ENCODE data around the gene GHR.
"Not testable (repeated sequence)": the region's sequence is repeated elsewhere in the genome, so short reads cannot be mapped to it uniquely, and the experiment has no call there.

Gene GHR

DNA sequence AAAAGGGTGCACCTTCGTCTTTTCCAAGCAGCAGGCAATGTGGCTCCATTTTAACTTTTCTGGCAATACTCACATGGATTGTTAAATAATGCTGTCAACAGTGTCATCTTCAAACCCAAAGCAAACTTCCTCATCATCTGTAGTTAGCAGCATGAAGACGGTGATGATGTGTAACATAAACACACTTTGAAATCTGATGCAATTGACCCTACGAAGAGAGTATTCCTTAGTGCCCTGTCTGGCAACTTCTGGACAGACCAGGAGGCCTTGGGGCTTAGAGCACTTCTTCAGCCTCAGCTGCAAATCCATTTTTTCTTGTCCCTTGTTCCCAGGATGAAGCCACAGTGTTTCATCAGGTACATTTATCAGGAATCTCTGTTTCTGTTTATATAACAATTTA, 149.1 kb downstream of the GHR start:
- no peak for DNase-seq

DNA sequence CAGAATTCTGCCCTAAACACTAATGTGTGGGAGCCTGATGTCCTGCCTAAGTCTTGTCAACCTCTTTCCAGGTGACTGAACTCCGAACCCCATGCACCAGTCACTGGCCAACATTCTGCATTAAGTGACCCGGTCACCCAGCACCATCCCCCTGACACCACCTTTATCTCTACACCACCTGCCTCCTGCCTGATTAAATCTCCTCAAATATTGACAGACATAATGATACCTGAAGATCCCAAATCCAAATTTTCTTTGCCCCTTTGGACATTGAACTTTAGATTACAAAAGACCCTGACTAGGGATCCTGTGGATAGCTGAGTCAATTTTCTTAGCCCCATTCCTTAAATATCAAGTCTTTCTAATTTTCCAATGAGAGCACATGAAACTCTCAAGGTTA, 150.1 kb downstream of the GHR start:
- DNase-seq = no peak

DNA sequence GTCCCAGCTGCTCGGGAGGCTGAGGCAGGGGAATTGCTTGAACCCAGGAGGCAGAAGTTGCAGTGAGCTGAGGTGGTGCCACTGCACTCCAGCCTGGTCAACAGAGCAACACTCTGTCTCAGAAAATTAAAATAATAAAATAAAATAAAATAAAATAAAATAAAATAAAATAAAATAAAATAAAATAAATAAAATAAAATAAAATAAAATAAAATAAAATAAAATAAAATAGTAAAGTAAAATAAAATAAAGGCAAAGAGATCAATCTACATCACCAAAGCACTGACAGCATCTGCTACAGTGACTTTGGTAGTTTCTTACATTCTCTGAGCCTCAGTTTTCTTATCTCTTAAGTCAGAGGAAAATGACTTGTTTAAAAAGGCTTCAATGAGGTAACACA, 152.7 kb downstream of the GHR start:
- DNase-seq = not testable (repeated sequence)

DNA sequence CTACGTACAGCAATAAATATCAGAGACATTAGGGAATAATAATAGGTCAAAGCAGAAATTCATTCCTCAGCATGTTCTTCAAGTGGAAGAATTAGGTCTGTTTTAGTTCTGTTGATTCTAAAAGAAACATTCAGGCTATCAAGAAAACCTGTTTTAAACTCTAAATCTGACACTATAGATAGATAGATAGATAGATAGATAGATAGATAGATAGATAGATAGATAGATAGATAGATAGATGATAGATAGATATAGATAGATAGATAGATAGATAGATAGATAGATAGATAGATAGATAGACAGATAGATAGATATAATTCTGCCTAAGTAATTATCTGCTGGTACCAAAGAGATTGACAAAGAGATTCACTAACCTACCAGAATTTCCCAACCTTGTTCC, 155.7 kb downstream of the GHR start:
- DNase-seq = not testable (repeated sequence)

DNA sequence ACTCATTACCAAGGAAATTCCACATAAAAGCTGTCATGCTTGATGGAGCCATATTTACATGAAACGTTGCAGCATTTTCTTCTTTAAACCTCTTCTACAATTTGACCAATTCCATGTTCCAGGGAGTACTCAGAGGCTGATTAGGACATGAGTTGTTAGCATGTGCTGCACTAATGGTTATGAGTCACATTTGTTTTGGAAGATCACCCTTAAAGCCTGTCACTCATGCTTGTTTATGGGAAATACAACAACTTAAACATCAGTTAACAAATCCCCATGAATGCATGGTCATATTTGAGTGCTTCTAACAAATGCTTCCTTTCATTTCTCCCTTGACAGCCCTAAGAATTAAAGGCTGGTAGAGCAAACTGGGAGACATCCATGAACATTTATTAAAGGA, 156.1 kb downstream of the GHR start:
- no peak for DNase-seq

DNA sequence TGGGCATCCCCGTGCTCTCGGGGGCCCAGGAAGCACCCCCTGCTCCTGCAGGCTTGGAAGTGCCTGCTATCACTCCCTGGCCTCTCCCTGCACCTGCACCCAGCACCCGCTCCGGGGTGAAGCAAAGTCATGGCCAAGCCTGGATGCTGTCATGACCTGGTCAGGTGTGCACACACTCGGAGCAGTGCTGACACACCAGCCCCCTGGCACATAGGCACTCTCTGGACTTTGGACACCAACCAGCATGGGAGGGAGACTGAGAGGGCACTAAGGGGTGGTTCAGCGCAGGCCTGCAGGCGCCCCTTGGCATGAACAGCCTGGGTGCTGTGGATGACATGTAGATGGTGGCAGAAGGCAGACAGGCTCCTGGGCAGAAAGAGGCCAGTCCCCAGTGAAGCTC, 158.6 kb downstream of the GHR start:
- DNase-seq = no peak

DNA sequence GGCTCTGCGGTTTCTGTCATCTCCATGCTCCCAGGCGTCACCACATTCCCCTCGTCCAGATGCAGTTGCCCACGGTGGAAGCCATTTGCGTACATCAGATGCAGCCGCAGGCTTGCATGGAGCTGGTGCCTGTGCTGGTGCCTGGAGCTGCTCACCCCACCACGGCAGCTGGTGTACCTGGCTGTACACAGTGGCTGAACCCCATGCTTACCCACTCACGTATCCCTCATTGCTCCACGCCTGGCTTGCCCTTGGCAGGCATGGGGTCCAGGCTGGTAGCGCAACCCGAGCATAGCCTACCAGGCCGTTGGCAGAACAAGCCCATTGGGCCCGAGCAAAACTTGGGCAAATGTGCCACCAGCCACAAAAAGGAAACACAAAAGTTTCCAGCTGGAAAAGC, 159.5 kb downstream of the GHR start:
- DNase-seq = no peak

DNA sequence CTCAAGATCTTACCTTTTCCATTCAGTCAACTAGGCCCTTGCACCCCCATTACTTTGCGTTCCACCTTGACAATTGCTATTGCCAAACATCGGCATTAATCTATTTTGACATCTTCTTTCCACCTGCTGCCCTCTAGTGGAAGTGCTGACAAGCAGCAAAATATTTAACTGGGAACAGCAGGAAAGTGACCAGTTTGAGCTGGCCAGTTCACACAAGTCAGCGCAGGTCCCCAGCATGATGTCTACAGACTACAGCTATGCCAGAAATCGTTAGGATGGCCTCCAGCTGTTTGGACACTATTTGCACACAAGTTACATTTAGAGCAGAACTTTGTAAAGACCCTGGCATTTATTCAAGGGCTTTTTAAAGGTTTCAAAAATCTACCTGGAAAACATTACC, 160.1 kb downstream of the GHR start:
- peak; percentile 7 to 34 for DNase-seq

DNA sequence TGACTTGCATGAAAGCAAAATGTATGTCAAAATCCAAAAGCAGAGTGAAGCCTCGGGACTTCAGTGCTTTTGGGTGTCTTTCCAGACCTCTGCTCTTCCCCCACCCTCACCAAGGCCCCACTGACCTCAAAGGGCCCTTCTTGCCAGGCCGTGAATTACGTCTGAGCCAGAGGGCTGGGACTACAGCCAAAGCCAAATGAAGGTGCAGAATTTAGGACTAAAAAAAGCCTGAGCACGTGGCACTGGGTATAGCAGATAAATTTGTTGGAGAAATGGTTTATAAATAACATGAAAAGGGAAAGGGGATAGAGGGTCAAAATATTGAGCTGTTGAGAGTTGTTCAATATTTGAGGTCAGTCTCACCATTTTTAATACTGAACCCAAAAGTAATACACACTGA, 163.4 kb downstream of the GHR start:
- no peak for DNase-seq

DNA sequence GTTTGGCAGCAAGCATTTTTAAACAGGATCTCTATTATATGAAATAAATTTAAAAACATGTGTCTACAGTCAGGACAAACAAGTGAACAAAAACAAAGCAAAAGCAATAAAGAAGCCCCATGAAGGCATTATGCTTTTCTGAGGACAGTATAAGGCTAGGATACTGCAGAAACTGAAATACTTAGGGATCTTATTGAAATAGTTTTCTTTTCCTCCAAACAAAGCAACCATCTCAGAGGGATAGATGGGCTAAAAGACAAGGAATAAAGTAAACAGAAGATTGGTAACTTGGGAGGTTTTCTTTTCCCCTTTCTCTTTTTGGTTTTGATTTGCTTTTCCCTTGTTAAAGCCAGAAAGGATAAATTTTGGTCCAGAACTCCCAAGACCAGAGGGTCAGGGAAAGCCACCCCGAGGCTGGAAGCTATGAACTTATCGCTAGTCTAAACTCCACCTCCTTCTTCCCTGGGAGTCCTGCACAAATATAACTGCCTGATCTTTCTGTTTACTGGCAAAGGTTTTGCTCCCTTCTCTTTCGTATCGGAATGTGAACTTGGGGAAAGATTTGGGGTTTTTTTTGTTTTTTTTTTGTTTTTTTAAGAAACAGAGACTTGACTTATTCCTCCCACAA, 164.0 kb downstream of the GHR start:
- DNase-seq = no peak

DNA sequence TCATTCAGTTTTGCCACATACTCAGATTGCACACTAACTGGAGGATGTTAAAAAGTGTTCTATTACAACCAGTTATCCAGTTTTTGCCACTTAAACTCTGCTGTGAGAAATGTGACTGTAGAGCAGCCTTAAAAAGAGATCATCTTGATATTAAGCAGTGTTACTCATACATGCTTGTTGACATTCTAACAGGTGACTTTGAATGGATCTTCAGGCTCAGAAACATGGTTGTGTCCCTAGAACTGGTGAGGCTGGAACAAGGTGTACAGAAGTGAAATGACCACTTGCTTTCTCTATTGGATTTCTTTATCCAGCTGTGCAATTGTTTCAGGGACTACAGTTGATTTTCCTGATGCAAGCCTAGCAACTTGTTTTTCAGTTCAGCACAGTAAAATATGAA, 167.3 kb downstream of the GHR start:
- DNase-seq = no peak

DNA sequence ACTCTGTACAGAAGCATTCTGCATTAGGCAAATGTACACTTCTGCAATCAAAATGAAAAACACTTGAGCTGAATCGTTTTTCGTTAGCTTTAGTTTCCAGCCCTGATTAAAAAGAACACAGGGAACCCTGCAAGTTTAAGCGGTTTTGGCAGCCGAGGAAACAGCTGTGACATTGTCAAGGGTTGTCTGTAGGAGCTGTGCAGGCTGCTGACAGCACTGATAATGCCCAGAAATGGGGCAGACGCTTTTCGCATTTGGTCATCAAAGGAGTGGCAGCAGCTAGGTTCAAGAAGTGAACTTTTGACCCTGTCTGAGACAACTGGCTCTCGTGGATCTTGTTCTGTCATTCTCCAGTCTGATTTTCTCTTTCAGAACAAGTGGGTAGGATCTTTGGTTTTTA, 167.8 kb downstream of the GHR start:
- no peak for DNase-seq

DNA sequence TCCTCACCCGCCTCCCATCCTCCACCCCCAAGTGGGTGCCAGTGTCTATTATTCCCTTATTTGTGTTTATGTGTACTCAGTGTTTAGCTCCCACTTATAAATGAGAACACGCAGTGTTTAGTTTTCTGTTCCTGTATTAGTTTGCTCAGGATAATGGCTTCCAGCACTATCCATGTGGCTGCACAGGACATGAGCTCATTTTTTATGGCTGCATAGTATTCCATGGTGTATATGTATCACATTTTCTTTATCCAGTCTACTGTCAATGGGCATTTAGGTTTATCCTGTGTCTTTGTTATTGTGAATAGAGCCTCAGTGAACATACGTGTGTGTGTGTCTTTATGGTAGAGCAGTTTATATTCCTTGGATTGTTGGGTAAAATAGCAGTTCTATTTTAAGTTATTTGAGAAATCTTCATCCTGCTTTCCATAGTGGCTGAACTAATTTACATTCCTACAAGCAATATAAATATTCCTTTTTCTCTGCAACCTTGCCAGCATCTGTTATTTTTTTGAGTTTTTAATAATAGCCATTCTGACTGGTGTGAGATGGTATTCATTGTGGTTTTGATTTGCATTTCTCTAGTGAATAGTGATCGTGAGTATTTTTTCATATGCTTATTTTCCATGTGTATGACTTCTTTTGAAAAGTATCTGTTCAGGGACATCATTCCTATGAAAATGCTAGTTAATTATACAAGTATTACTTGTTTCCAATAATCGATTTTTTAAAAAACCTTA, 169.3 kb downstream of the GHR start:
- no peak for DNase-seq

DNA sequence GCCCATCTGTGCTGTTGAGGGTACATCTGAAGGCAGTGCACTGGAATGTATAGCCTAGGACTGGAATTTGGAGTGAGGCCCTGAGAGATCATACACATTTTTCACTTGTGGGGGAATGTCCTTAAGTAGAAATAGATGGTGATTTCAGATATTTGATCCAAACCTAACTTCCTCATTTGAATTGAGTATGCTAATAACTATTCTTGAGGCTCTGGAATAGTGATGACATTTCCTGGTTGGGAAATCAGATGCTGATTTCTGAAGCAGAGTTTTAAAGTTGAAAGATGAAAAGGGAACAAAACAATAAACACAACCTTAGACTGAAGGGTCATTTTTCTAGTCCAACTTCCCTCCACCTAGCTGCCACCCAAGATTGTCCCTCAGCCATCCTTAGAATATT, 170.4 kb downstream of the GHR start:
- DNase-seq = no peak

DNA sequence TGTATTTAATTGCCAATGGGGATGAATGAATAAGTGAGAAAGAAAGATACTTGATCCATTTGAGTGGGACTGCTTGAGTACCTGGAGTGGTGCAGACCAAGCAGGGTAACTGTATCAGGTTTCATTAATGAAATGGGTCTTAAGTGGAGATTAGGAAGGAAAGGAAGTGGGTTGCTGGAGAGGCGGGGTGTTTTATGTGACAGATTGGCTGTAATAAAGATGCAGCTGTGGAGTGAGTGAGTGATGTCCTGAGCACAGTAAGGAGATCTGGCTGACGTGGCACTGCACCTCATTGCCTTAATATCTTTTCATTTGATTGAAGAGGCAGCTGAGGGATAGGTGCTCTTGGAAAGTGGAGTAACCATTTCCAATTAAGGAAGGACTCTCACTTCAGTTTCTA, 172.4 kb downstream of the GHR start:
- DNase-seq = no peak

DNA sequence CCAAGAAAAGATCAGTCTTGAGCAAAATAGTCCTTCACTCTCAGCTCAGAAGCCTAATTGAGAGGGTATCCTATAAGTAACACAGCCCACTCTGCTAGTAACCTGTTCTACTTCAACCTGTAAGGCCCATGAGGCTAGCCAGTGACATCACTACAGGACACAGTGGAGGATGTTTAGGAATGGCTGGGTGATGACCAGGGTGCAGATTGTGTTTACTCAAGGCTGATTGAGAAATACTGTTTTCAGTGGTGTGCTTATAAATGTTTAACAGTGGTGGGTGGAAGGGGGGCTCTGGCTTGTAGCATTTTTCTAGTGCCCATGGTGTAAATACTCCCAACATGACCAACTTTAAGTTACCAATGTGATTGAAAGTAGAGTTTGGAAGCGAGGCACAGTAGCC, 173.6 kb downstream of the GHR start:
- DNase-seq = no peak

DNA sequence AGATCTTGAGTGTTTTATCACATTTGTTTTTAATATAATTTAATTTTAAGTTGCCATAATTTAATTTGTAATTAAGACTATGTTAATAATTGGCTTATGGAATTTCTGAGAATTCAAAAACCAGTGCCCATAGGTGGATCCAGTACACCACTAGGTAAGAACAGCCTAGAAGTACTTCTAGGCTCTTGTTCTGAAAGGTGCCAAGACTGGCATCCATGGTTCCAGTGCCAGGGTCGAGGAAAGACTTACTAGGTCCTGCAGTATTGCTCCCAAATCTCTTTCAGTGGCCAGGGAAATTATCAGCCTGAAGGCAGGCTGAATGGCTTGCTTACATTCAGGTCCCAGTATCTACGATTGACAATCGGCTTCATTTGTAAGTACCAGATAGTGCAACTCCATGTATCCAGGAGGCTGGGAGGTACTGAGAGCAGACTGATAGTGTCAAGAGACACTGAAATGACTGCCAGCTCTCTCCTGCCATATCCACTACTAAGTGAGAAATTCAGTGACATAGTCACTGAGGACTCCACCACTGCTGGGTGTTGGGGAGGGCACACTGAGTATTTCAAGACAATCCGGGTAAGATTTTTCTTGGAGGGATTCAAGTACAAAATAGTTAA, 174.2 kb downstream of the GHR start:
- no peak for DNase-seq

DNA sequence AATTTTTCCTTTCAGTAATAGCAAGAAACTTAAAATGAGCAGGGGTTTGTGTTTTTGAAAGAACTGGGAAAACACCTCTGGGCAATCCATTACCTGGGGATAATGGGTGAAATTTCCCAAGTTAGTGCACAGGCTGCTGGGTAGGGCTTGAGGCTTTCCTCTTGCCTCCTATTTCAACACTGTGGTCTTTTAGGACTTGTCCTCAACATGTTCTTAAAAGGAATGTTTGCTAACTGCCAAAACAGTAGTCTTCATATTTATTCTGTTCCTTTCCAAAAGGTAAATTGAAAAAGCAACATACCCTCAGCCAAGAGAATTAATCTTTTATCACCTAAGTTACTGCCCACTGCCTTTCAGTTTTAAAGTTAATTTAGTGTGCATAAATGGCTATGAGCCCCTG, 175.1 kb downstream of the GHR start:
- no peak for DNase-seq

DNA sequence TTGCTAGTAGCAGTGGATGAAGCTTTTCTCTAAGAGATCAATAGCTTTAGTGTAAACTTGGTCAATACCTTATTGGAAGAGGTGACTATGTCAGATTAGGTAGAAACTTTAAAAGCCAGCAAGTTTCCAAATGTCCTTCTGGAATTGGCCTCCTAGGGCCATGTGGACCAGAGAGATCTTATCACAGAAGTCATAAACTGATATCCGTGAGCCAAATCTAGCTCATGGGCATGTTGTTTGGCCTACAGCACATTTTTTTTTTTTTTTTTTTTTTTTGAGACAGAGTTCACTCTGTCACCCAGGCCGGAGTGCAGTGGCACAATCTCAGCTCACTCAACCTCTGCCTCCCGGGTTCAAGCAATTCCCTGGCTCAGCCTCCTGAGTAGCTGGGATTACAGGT, 175.9 kb downstream of the GHR start:
- DNase-seq = no peak

DNA sequence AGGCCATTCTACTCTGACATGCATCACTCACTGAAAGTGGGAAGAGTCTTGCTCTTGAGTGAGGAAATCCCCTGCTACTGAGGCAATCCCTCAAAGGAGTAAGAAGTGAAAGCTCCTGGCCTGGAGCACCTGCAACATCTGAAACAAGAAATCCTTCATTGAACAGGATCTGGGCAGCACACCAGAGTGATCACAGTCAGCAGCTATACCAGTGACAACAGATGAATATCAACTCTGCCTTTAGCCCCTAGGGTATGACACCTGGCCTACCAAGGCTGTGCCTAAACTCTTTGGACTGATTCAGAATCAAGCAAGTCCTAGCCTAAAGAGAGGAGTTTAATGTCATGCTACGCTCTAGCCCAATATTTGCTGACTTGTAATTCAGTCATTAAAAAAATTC, 177.2 kb downstream of the GHR start:
- no peak for DNase-seq

DNA sequence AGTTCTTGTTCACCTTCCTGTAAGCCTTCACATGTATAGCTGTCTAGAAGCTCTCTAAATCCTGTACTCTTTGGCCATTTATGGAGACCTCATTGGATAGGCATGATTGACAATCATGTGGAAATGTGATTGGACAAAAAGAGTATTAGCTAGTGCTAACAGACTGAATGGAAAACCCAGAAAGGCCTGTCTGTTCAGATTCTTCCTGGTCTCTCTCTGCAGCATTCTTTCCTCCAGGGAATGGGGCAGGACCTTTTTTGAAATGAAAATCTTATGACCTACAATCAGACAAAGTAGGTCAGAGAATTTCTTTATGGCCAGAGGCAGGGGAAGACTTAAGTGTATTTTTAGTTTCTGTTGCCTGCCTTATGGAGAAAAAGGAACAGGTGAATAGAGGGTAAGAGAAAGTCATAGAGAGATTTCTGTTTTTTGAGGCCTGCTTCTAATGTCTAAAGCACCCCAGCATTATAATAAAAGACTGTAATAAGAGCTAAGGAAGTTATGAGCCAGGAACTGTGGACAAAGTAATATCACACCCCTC, 181.0 kb downstream of the GHR start:
- DNase-seq = no peak

DNA sequence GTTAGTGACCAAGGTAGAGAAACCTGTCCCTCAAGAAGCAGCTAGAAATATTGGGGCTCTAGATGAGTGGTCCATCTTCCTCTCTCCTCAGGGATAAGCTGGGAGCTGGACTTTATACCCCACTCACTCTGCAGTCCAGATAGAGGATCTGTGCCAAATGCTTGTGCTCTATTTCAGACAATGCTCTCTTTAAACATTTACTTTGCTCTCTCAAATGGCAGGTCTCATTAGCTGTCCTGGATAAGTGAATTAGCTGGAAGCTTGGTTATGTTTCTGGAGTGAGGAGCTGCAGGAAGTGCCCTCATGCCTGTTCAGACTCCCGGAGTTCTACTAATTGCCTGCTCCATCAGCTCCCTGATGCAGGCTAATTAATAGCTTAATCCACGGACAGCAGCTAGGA, 182.3 kb downstream of the GHR start:
- no peak for DNase-seq

DNA sequence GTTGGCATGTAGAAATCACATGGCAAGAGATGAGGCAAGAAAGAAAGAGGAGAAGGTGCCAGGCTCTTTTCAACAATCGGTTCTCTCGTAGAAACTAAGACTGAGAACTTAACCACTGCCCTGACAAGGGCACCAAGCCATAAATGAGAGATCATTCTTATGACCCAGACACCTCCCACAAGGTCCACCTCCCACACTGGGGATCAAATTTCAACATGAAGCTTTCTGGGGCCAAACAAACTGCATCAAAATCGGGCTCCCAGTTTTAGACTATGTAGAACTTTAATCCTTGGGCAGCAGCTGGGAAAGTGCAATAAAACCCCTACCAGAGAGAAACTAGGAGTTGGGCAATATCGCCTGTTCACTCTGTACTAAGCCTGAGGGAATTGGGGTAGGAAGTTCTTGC, 183.2 kb downstream of the GHR start:
- no peak for DNase-seq

DNA sequence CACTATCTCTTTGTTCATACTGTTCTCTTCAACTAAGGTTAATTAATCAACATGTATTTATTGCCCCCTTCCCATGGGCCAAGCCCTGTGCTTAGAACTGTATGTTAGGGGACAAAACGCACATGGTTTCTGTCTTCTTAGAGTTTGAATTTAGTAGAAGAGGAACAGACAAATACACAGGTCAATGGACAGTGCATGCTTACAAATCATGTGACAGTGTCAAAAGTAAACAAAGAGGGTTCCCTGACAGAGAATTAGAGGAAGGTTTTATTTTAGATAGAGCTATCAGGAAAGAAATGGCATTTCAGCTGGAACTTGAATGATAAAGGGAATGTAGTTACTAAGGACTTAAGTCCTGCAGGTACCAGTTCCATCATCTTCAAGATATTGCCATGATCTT, 188.2 kb downstream of the GHR start:
- DNase-seq = no peak
